HepG2 (cell line): ENCODE measurements around the gene NECAB2. TPM values are rescaled to one million over a fixed set of nuclear protein-coding genes. Genes with fewer than 3 reads are reported as not detected.

Source experiments
- ATAC-seq: fragments of 200-7000 bp; cut with Tn5 transposase; 3 replicates; pipeline ENCODE4 v1.9.1; 2020; ENCODE audit warnings: mild to moderate bottlenecking, moderate library complexity
- BruUV-seq: library from RNA; stranded (reverse); fragments of 400-500 nt; replicated peaks from 2 replicates; lab custom pipeline; 2021; lab: Mats Ljungman, UMichigan
- CTCF ChIA-PET: fragments of 300-600 bp; formaldehyde crosslinking; extraction: SDS; loops from one replicate; lab custom pipeline; 2021; ENCODE audit warnings: low total read pairs, inconsistent platforms, low intra/inter-chr PET ratio; lab: Yijun Ruan, JAX
- POLR2A ChIA-PET: fragments of 350-600 bp; sonication (Branson Sonifier 250); formaldehyde crosslinking; loops from one replicate; lab custom pipeline; 2020; ENCODE audit warnings: antibody characterized with exemption, inconsistent platforms; lab: Yijun Ruan, JAX
- DNase-seq: peaks from one replicate; pipeline ENCODE4 v3.0.0-alpha.2; 2015; ENCODE audit warnings: low spot score
- FAIRE-seq: peaks from 3 replicates; lab custom pipeline; 2011; peaks lifted over from hg19 to GRCh38; lab: Jason Lieb, UNC
- H2AFZ ChIP-seq: one replicate; pipeline ENCODE4 v1.6.1; 2011; ENCODE audit warnings: low read length, inconsistent platforms
- H3K27ac ChIP-seq: fragments of 300-600 bp; 3 replicates; pipeline ENCODE4 v1.8.0; 2011; ENCODE audit warnings: mixed run types, mild to moderate bottlenecking, mixed read lengths, low read length, inconsistent platforms; ENCODE audit not compliant: insufficient read depth; ENCODE audit errors: extremely low read length
- H3K27me3 ChIP-seq, 2 experiments: fragments of 200-600 bp in 1 of 2; 2 replicates in 1 of 2; 3 replicates in 1 of 2; pipeline versions ENCODE4 v1.6.0 to v1.8.0; 2011; ENCODE audit warnings: low read length in 2 of 2, mild to moderate bottlenecking in 2 of 2, moderate library complexity in 2 of 2, inconsistent platforms in 1 of 2; ENCODE audit not compliant: insufficient read depth in 2 of 2, control insufficient read depth in 1 of 2
- H3K36me3 ChIP-seq, 2 experiments: fragments of 200-600 bp in 1 of 2; replicated peaks in 1 of 2; 2 replicates in 1 of 2; 3 replicates in 1 of 2; pipeline versions ENCODE4 v1.5.1 to v1.8.0; 2011; ENCODE audit warnings: low read length in 2 of 2, inconsistent platforms in 1 of 2; ENCODE audit not compliant: insufficient read depth in 2 of 2, control insufficient read depth in 1 of 2
- H3K4me1 ChIP-seq: 2 replicates; pipeline ENCODE4 v1.5.1; 2012; ENCODE audit warnings: low read length, inconsistent platforms; ENCODE audit not compliant: insufficient read depth
- H3K4me2 ChIP-seq: 2 replicates; pipeline ENCODE4 v1.6.0; 2011; ENCODE audit warnings: low read depth, low read length, inconsistent platforms
- H3K4me3 ChIP-seq, 3 experiments: fragments of 200-600 bp in 1 of 3; sonication (generic), shearing (Covaris generic) in 1 of 3; replicated peaks in 1 of 3; 2 replicates each; pipeline ENCODE4 v1.5.1; 2011 to 2016; ENCODE audit warnings: low read length in 3 of 3, inconsistent platforms in 2 of 3, low read depth in 2 of 3, mild to moderate bottlenecking in 2 of 3, control low read depth in 1 of 3, mixed read lengths in 1 of 3; ENCODE audit not compliant: insufficient read depth in 1 of 3
- H3K79me2 ChIP-seq: one replicate; pipeline ENCODE4 v1.6.1; 2011; ENCODE audit warnings: low read length, inconsistent platforms; ENCODE audit not compliant: insufficient read depth
- H3K9ac ChIP-seq: 2 replicates; pipeline ENCODE4 v1.6.0; 2011; ENCODE audit warnings: mild to moderate bottlenecking, low read depth, low read length, inconsistent platforms; ENCODE audit not compliant: insufficient read depth
- H3K9me3 ChIP-seq: 2 replicates; pipeline ENCODE4 v1.5.1; 2012; ENCODE audit warnings: mild to moderate bottlenecking, low read length
- H4K20me1 ChIP-seq: 2 replicates; pipeline ENCODE4 v1.6.0; 2011; ENCODE audit warnings: inconsistent platforms, mild to moderate bottlenecking, low read length, moderate library complexity; ENCODE audit not compliant: insufficient read depth
- BCL6 ChIP-seq: IDR thresholded peaks from 2 replicates; pipeline ENCODE4 v1.6.1; 2016; ENCODE audit warnings: missing genetic modification reagents, missing compliant biosample characterization
- FOXK1 ChIP-seq: sonication (generic); formaldehyde crosslinking; IDR thresholded peaks from 2 replicates; pipeline ENCODE4 v1.4.0; 2020; ENCODE audit warnings: low read depth, missing genetic modification reagents, borderline replicate concordance
- IRF2 ChIP-seq: IDR thresholded peaks from 2 replicates; pipeline ENCODE4 v1.6.1; 2018; ENCODE audit warnings: missing genetic modification reagents, missing compliant biosample characterization
- KLF6 ChIP-seq: IDR thresholded peaks from 2 replicates; pipeline ENCODE4 v1.8.0; 2016; ENCODE audit warnings: missing biosample characterization, missing genetic modification reagents
- MAFF ChIP-seq: IDR thresholded peaks from 2 replicates; pipeline ENCODE4 v1.6.1; 2011; ENCODE audit warnings: low read depth, low read length, improper control_type of control experiment
- MAFK ChIP-seq, 2 experiments: IDR thresholded peaks in 1 of 2; conservative IDR thresholded peaks in 1 of 2; 2 replicates each; pipeline ENCODE4 v1.6.1; 2011; ENCODE audit warnings: improper control_type of control experiment in 2 of 2, low read length in 2 of 2
- PCBP1 ChIP-seq: fragments of 200-400 bp; formaldehyde crosslinking; IDR thresholded peaks from 2 replicates; pipeline ENCODE4 v1.6.1; 2017; ENCODE audit warnings: mild to moderate bottlenecking, low read depth, low read length, borderline replicate concordance
- REPIN1 ChIP-seq: sonication (generic); formaldehyde crosslinking; IDR thresholded peaks from 2 replicates; pipeline ENCODE4 v1.8.0; 2022; ENCODE audit warnings: missing genetic modification reagents, low read depth, mild to moderate bottlenecking, borderline replicate concordance
- SMAD9 ChIP-seq: sonication (generic); formaldehyde crosslinking; IDR thresholded peaks from 2 replicates; pipeline ENCODE4 v1.5.1; 2020; ENCODE audit warnings: mild to moderate bottlenecking, missing genetic modification reagents
- ZNF232 ChIP-seq: sonication (generic); formaldehyde crosslinking; IDR thresholded peaks from 2 replicates; pipeline ENCODE4 v1.4.0; 2020; ENCODE audit warnings: missing genetic modification reagents, borderline replicate concordance
- ZNF234 ChIP-seq: sonication (generic); formaldehyde crosslinking; conservative IDR thresholded peaks from 2 replicates; pipeline ENCODE4 v1.5.1; 2020; ENCODE audit warnings: mild to moderate bottlenecking, missing genetic modification reagents
- ZNF737 ChIP-seq: sonication (generic); formaldehyde crosslinking; IDR thresholded peaks from 2 replicates; pipeline ENCODE4 v1.5.0; 2020; ENCODE audit warnings: missing genetic modification reagents, mild to moderate bottlenecking, borderline replicate concordance
- WGBS: methylation state at CpG from one replicate; pipeline ENCODE4 v1.1.6; 2017; ENCODE audit warnings: low lambda C conversion rate; 5-methylcytosine and 5-hydroxymethylcytosine counted together
- in situ Hi-C: cut with HindIII; loops from 2 replicates; pipeline ENCODE4 v1.10.0; 2017; ENCODE audit warnings: low pct_unique_long_range_greater_than_20kb; ENCODE audit not compliant: extremely low pct_ligation_motif_present
- intact Hi-C: fragments of 100-400 bp; cut with micrococcal nuclease; formaldehyde crosslinking; loops from one replicate; pipeline ENCODE4 v1.10.0; 2022; ENCODE audit not compliant: unreplicated experiment
- polyA plus RNA-seq, 8 experiments: library from polyadenylated mRNA; depleted of rRNA in 3 of 8; stranded (reverse) in 7 of 8; unstranded in 1 of 8; fragments of >200 nt; fragmentation: Illumina TruSeq in 4 of 8; extraction: Trizol in 4 of 8; gene quantifications; 2 replicates each; pipeline versions ENCODE4 v1.2.1 to v1.2.3, GENCODE V29; 2011 to 2016; ENCODE audit warnings: low read depth in 4 of 8, missing spikeins in 1 of 8, mixed read lengths in 1 of 8; ENCODE audit not compliant: insufficient read depth in 1 of 8
- total RNA-seq, 5 experiments: library from RNA; depleted of rRNA; stranded (reverse); fragments of >200 nt; fragmentation: Illumina TruSeq; extraction: Trizol; gene quantifications; 2 replicates each; pipeline ENCODE4 v1.2.3, GENCODE V29; 2016; ENCODE audit warnings: low read depth in 1 of 5
- TF ChIP-seq, protein P1 (sequence below): IDR thresholded peaks from 2 replicates; pipeline ENCODE4 v1.6.1; 2016
- TF ChIP-seq, protein P2 (sequence below): sonication (generic); formaldehyde crosslinking; IDR thresholded peaks from 2 replicates; pipeline ENCODE4 v1.4.0; 2020; ENCODE audit warnings: missing genetic modification reagents, borderline replicate concordance

Gene NECAB2
- total and polyA plus RNA-seq, 2 of the 13 experiments (the other 11 are each of a cell fraction or from before 2014, with no cell fraction given) = 0.21 to 0.49 TPM

DNA sequence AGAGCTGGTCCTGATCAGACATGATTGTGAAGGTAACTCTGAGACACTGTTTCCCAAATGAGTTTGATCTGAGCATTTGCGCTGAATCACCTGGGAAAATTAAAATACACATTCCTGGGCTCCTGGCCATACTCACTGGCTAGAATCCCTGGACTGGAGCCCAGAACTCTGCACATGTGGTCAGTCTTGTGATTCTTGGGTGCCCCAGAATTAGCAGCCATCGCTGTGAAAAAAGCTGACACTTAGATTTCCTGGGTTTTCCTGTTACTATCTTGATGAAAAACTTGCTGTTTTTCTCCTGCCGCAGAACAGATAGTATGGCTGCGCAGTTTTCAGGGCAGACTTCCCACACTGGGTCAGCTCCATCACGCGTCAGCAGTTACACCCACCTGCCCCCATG lies 24.6 kb downstream of the NECAB2 start:
- WGBS = 91% methylated on average over 6 of the region's 6 CpGs
- Histone ChIP-seq H2AFZ (no peak overlapping the region), H3K27ac (no peak overlapping the region), H3K4me1 (peaks cover 25% of the 10 kb centered on the region), H3K36me3 (no peaks in the 10 kb centered on the region), H4K20me1 (no peaks in the 10 kb centered on the region), H3K79me2 (no peaks in the 10 kb centered on the region), H3K27me3 (peaks cover 1 to 29% of the 10 kb centered on the region in 2 experiments; a peak in 4 of 5 replicates), H3K9me3 (no peaks in the 10 kb centered on the region), H3K4me3 (no peak overlapping the region), H3K9ac (no peak overlapping the region), H3K4me2 (0 out of 2 replicates have a peak overlapping the region, but pooled peaks have one; percentile 53)
- ChIA-PET CTCF (no interaction called here), POLR2A (no interaction called here)
- in situ Hi-C loops (no loop called here), intact Hi-C loops (loop anchor here (1.0 kb wide), 1 partner anchor 52 kb away; no protein-coding TSS in a partner anchor)
- ATAC-seq (no peak), FAIRE-seq (no peak), DNase-seq (no peak)
- peak; percentile 44 to 56 for TF ChIP-seq MAFK (conservative IDR thresholded peaks at IDR 0.05 in 1 of 2, IDR thresholded peaks at IDR 0.05 in 1 of 2; ENCODE audit: low read length in 2 of 2)
- no peak for TF ChIP-seq REPIN1 (CRISPR knock-in tag)
- TF ChIP-seq MAFF = 0 out of 2 replicates have a peak, but pooled peaks have one; percentile 6
- no peak for TF ChIP-seq ZNF234 (CRISPR knock-in tag)
- no peak for TF ChIP-seq PCBP1
- no peak for TF ChIP-seq IRF2
- TF ChIP-seq KLF6 = no peak
- BruUV-seq = no TSS peak

DNA sequence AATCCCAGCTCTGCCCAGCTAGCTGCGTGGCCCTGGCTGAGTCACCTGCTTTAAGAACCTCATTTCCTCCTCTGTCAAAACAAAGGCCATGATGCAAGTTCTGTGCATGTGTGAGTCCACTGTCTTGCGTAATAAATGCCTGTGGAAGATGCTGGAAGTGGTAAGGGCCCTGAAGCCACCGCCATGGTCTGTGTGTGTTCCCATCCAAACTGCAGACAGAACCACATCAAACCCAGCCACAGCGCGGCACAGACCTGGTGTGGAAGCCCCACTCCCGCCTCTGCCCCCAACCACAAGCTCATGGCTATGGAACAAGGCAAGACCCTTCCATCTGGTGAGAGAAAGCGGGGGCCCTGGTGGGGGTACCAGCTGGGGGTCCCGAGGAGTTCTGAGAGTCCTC lies 26.0 kb downstream of the NECAB2 start:
- Histone ChIP-seq H3K27me3 (peaks cover 2 to 22% of the 10 kb centered on the region in 2 experiments; a peak in 4 of 5 replicates), H4K20me1 (no peaks in the 10 kb centered on the region), H3K4me3 (no peak overlapping the region), H3K9me3 (no peaks in the 10 kb centered on the region), H3K79me2 (no peaks in the 10 kb centered on the region), H3K9ac (no peak overlapping the region), H3K36me3 (no peaks in the 10 kb centered on the region), H3K27ac (no peak overlapping the region), H3K4me2 (peak overlapping the region; percentile 53; the same call in 1 of the 2 replicates), H2AFZ (no peak overlapping the region), H3K4me1 (peaks cover 25% of the 10 kb centered on the region)
- ATAC-seq (peak; percentile 10; the same call in 2 of the 3 replicates), DNase-seq (peak; percentile 75), FAIRE-seq (no peak)
- CTCF ChIA-PET = no interaction called here
- BruUV-seq = no TSS peak
- intact Hi-C loops = no loop called here
- 18% methylated on average over 6 of the region's 8 CpGs for WGBS
- in situ Hi-C loops = no loop called here
- POLR2A ChIA-PET = interaction anchor here (3.6 kb wide), 1 partner anchor 20 kb away, joined by 11 read pairs; no protein-coding TSS in a partner anchor
- TF ChIP-seq SMAD9 (CRISPR knock-in tag) (no peak), FOXK1 (CRISPR knock-in tag) (peak; percentile 68; the same call in 1 of the 2 replicates), BCL6 (CRISPR knock-in tag) (peak; percentile 29; the same call in 1 of the 2 replicates), ZNF232 (CRISPR knock-in tag) (no peak), ZNF737 (CRISPR knock-in tag) (no peak)
- TF ChIP-seq, protein P1, sequence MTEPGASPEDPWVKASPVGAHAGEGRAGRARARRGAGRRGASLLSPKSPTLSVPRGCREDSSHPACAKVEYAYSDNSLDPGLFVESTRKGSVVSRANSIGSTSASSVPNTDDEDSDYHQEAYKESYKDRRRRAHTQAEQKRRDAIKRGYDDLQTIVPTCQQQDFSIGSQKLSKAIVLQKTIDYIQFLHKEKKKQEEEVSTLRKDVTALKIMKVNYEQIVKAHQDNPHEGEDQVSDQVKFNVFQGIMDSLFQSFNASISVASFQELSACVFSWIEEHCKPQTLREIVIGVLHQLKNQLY = 0 out of 2 replicates have a peak, but pooled peaks have one; percentile 18
- TF ChIP-seq, protein P2, sequence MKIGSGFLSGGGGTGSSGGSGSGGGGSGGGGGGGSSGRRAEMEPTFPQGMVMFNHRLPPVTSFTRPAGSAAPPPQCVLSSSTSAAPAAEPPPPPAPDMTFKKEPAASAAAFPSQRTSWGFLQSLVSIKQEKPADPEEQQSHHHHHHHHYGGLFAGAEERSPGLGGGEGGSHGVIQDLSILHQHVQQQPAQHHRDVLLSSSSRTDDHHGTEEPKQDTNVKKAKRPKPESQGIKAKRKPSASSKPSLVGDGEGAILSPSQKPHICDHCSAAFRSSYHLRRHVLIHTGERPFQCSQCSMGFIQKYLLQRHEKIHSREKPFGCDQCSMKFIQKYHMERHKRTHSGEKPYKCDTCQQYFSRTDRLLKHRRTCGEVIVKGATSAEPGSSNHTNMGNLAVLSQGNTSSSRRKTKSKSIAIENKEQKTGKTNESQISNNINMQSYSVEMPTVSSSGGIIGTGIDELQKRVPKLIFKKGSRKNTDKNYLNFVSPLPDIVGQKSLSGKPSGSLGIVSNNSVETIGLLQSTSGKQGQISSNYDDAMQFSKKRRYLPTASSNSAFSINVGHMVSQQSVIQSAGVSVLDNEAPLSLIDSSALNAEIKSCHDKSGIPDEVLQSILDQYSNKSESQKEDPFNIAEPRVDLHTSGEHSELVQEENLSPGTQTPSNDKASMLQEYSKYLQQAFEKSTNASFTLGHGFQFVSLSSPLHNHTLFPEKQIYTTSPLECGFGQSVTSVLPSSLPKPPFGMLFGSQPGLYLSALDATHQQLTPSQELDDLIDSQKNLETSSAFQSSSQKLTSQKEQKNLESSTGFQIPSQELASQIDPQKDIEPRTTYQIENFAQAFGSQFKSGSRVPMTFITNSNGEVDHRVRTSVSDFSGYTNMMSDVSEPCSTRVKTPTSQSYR (CRISPR knock-in tag) = 0 out of 2 replicates have a peak, but pooled peaks have one; percentile 29
